H9 (cell line): ENCODE measurements around the gene COL27A1. TPM values are rescaled to one million over a fixed set of nuclear protein-coding genes. Genes with fewer than 3 reads are reported as not detected.

Source experiments
- DNase-seq: peaks from one replicate; pipeline ENCODE4 v3.0.0-alpha.2; 2017
- H2AFZ ChIP-seq: one replicate; pipeline ENCODE4 v1.6.1; 2013; ENCODE audit warnings: mild to moderate bottlenecking, low read length, control low read depth, moderate library complexity
- H2AK5ac ChIP-seq: 2 replicates; pipeline ENCODE4 v1.6.1; 2013; ENCODE audit warnings: low read length, control low read depth, mixed read lengths; ENCODE audit not compliant: insufficient read length
- H2BK120ac ChIP-seq: one replicate; pipeline ENCODE4 v1.6.1; 2013; ENCODE audit warnings: low read depth, mild to moderate bottlenecking, low read length, control low read depth, inconsistent platforms; ENCODE audit not compliant: poor library complexity, severe bottlenecking
- H2BK12ac ChIP-seq: 2 replicates; pipeline ENCODE4 v1.6.1; 2013; ENCODE audit warnings: low read length, control low read depth, mixed read lengths, low read depth; ENCODE audit not compliant: insufficient read length
- H2BK15ac ChIP-seq: 2 replicates; pipeline ENCODE4 v1.6.1; 2013; ENCODE audit warnings: low read depth, low read length, control low read depth
- H2BK20ac ChIP-seq: one replicate; pipeline ENCODE4 v1.6.1; 2013; ENCODE audit warnings: low read depth, mild to moderate bottlenecking, low read length, control low read depth, inconsistent platforms; ENCODE audit not compliant: poor library complexity, severe bottlenecking
- H2BK5ac ChIP-seq: 2 replicates; pipeline ENCODE4 v1.6.1; 2013; ENCODE audit warnings: low read length, control low read depth, mixed read lengths; ENCODE audit not compliant: insufficient read length
- H3K14ac ChIP-seq: 2 replicates; pipeline ENCODE4 v1.6.1; 2013; ENCODE audit warnings: low read length, control low read depth; ENCODE audit not compliant: insufficient read depth
- H3K18ac ChIP-seq: 2 replicates; pipeline ENCODE4 v1.6.1; 2013; ENCODE audit warnings: low read depth, mild to moderate bottlenecking, mixed read lengths, low read length, control low read depth; ENCODE audit not compliant: insufficient read length
- H3K23ac ChIP-seq: 2 replicates; pipeline ENCODE4 v1.6.1; 2013; ENCODE audit warnings: low read length, control low read depth, mixed read lengths, low read depth; ENCODE audit not compliant: insufficient read length
- H3K23me2 ChIP-seq: 2 replicates; pipeline ENCODE4 v1.6.1; 2013; ENCODE audit warnings: low read depth, mild to moderate bottlenecking, mixed read lengths, low read length, control low read depth; ENCODE audit not compliant: insufficient read length, poor library complexity, severe bottlenecking
- H3K27ac ChIP-seq: 2 replicates; pipeline ENCODE4 v1.5.1; 2013; ENCODE audit warnings: low read length, control low read depth, mixed read lengths, low read depth; ENCODE audit not compliant: insufficient read length
- H3K27me3 ChIP-seq: 2 replicates; pipeline ENCODE4 v1.6.1; 2013; ENCODE audit warnings: low read length, control low read depth, inconsistent platforms; ENCODE audit not compliant: insufficient read depth
- H3K4ac ChIP-seq: 2 replicates; pipeline ENCODE4 v1.6.1; 2013; ENCODE audit warnings: low read depth, mild to moderate bottlenecking, control low read depth, inconsistent platforms, low read length, moderate library complexity
- H3K4me1 ChIP-seq: 2 replicates; pipeline ENCODE4 v1.6.1; 2013; ENCODE audit warnings: low read length, control low read depth, inconsistent platforms; ENCODE audit not compliant: insufficient read depth
- H3K4me2 ChIP-seq: 2 replicates; pipeline ENCODE4 v1.6.1; 2013; ENCODE audit warnings: low read length, control low read depth, mixed read lengths; ENCODE audit not compliant: insufficient read length, insufficient read depth
- H3K56ac ChIP-seq: 2 replicates; pipeline ENCODE4 v1.6.1; 2013; ENCODE audit warnings: low read depth, mild to moderate bottlenecking, mixed read lengths, low read length, control low read depth; ENCODE audit not compliant: insufficient read length
- H3K79me1 ChIP-seq: 2 replicates; pipeline ENCODE4 v1.6.1; 2013; ENCODE audit warnings: low read depth, mild to moderate bottlenecking, moderate library complexity, low read length, control low read depth, inconsistent platforms; ENCODE audit not compliant: insufficient read depth, poor library complexity, severe bottlenecking
- H3K79me2 ChIP-seq: 2 replicates; pipeline ENCODE4 v1.6.1; 2013; ENCODE audit warnings: low read length, control low read depth, inconsistent platforms; ENCODE audit not compliant: insufficient read depth
- H3K9ac ChIP-seq: 2 replicates; pipeline ENCODE4 v1.6.1; 2013; ENCODE audit warnings: low read length, control low read depth, mixed read lengths; ENCODE audit not compliant: insufficient read length; ENCODE audit errors: extremely low read depth
- H3K9me3 ChIP-seq: one replicate; pipeline ENCODE4 v1.6.1; 2013; ENCODE audit warnings: low read depth, low read length, inconsistent platforms; ENCODE audit not compliant: control insufficient read depth
- H3T11ph ChIP-seq: one replicate; pipeline ENCODE4 v1.6.1; 2013; ENCODE audit warnings: mild to moderate bottlenecking, low read length, control low read depth, inconsistent platforms
- H4K20me1 ChIP-seq: one replicate; pipeline ENCODE4 v1.6.1; 2013; ENCODE audit not compliant: control insufficient read depth, insufficient read length, insufficient read depth
- H4K5ac ChIP-seq: 2 replicates; pipeline ENCODE4 v1.6.1; 2013; ENCODE audit warnings: low read depth, mild to moderate bottlenecking, mixed read lengths, low read length, control low read depth; ENCODE audit not compliant: insufficient read length
- H4K8ac ChIP-seq: replicated peaks from 2 replicates; pipeline ENCODE4 v1.6.1; 2013; ENCODE audit warnings: low read length, control low read depth, mixed read lengths, low read depth; ENCODE audit not compliant: insufficient read length
- H4K91ac ChIP-seq: 2 replicates; pipeline ENCODE4 v1.6.1; 2013; ENCODE audit warnings: low read depth, mild to moderate bottlenecking, moderate library complexity, mixed read lengths, low read length, control low read depth; ENCODE audit not compliant: insufficient read length
- H3K27ac Mint-ChIP-seq, 3 experiments: 2 replicates in 2 of 3; 3 replicates in 1 of 3; pipeline ENCODE4 v1.8.0; 2020 to 2021; ENCODE audit warnings: mixed read lengths in 3 of 3, mild to moderate bottlenecking in 1 of 3, moderate library complexity in 1 of 3
- H3K27me3 Mint-ChIP-seq: 2 replicates; pipeline ENCODE4 v1.8.0; 2021; ENCODE audit warnings: low read depth, mild to moderate bottlenecking, moderate library complexity, mixed read lengths
- H3K36me3 Mint-ChIP-seq, 3 experiments: 2 replicates in 2 of 3; 3 replicates in 1 of 3; pipeline ENCODE4 v1.8.0; 2020 to 2021; ENCODE audit warnings: low read depth in 3 of 3, mixed read lengths in 3 of 3; ENCODE audit not compliant: insufficient read depth in 1 of 3
- H3K4me1 Mint-ChIP-seq, 2 experiments: 2 replicates each; pipeline ENCODE4 v1.8.0; 2020; ENCODE audit warnings: mixed read lengths in 2 of 2
- H3K4me3 Mint-ChIP-seq, 2 experiments: 2 replicates in 1 of 2; 3 replicates in 1 of 2; pipeline ENCODE4 v1.8.0; 2020 to 2021; ENCODE audit warnings: mild to moderate bottlenecking in 2 of 2, mixed read lengths in 2 of 2, moderate library complexity in 1 of 2
- H3K9me3 Mint-ChIP-seq, 2 experiments: 2 replicates in 1 of 2; 3 replicates in 1 of 2; pipeline ENCODE4 v1.8.0; 2020; ENCODE audit warnings: mild to moderate bottlenecking in 2 of 2, mixed read lengths in 2 of 2, moderate library complexity in 1 of 2
- CTCF ChIP-seq: fragments of 200-600 bp; sonication (generic); conservative IDR thresholded peaks from 3 replicates; pipeline ENCODE4 v1.8.0; 2021; ENCODE audit warnings: antibody characterized with exemption, mild to moderate bottlenecking
- WGBS: extraction: QIAGEN DNeasy Blood & Tissue Kit; methylation state at CpG from one replicate; pipeline ENCODE4 v1.1.7; 2013; ENCODE audit warnings: missing lambda C conversion rate, low lambda C conversion rate, mixed read lengths; ENCODE audit not compliant: insufficient read length; ENCODE audit errors: extremely low coverage; 5-methylcytosine and 5-hydroxymethylcytosine counted together
- total RNA-seq: library from RNA; stranded (reverse); gene quantifications from 2 replicates; pipeline ENCODE4 v1.2.1, GENCODE V29; 2021

Gene COL27A1
- total RNA-seq, 1 experiment from 2014 or later, result 17.9 TPM

GRCh38 chr9:114227288-114228015 is 72.1 kb downstream of the COL27A1 start:
- Histone ChIP-seq H3K14ac (no peak overlapping the region; the same call in 1 of the 2 replicates), H4K5ac (no peak overlapping the region), H4K8ac (no peak overlapping the region), H2BK20ac (no peak overlapping the region), H3K9ac (no peak overlapping the region), H2AFZ (no peak overlapping the region), H3K4ac (no peak overlapping the region), H3K56ac (no peak overlapping the region), H3K4me1 (0 out of 2 replicates have a peak, but pooled peaks cover 3% of the 10 kb centered on the region), H3K23me2 (no peaks in the 10 kb centered on the region), H3K23ac (no peak overlapping the region), H3T11ph (no peak overlapping the region), H3K27me3 (no peaks in the 10 kb centered on the region), H2AK5ac (no peak overlapping the region), H2BK5ac (no peak overlapping the region), H4K20me1 (no peaks in the 10 kb centered on the region), H3K79me1 (no peaks in the 10 kb centered on the region), H3K18ac (no peak overlapping the region), H3K4me2 (no peak overlapping the region), H3K27ac (no peak overlapping the region), H2BK12ac (no peak overlapping the region), H3K79me2 (no peaks in the 10 kb centered on the region), H2BK15ac (no peak overlapping the region), H4K91ac (no peak overlapping the region), H3K9me3 (no peaks in the 10 kb centered on the region), H2BK120ac (no peak overlapping the region)
- Mint-ChIP-seq H3K27me3 (peaks cover 5% of the 10 kb centered on the region), H3K9me3 (no peaks in the 10 kb centered on the region; a peak in 2 of 5 replicates), H3K4me1 (peaks cover 32 to 52% of the 10 kb centered on the region in 2 experiments), H3K27ac (no peak overlapping the region), H3K4me3 (no peak overlapping the region), H3K36me3 (no peaks in the 10 kb centered on the region)
- no CpG with 5 or more reads among the region's 16 CpGs for WGBS
- no peak for DNase-seq
- no peak for TF ChIP-seq CTCF
